Epidermal melanocyte (primary cell): ENCODE results near the gene SCAF4.
A peak's percentile ranks its signal among the peaks of the same experiment; 100 is the strongest.
"Not testable (repeated sequence)": the region's sequence is repeated elsewhere in the genome, so short reads cannot be mapped to it uniquely, and the experiment has no call there.

ENCODE experiments used
- DNase-seq: peaks from one replicate; pipeline ENCODE4 v3.0.0; 2011; ENCODE audit warnings: low spot score; ENCODE audit not compliant: insufficient read length

Gene SCAF4

DNA sequence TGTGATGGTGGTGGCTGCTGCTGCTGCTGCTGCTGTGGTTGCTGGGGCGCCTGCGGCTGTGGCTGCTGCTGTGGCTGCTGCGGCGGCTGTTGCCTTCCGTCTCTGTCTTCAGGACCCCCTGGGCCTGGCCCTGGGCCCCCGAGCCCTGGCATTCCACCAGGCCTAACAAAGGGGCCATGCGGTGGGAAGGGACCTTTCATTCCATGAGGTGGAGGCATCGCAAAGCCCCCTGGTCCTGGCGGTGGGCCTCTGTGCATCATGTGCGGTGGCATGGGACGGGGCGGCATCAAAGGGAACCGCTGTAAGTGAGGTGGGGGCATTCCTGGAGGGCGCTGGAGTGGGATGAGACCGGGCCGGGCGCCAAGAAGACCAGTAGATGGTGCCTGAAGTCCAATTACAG lies 60.0 kb downstream of the SCAF4 start:
- DNase-seq = no peak

DNA sequence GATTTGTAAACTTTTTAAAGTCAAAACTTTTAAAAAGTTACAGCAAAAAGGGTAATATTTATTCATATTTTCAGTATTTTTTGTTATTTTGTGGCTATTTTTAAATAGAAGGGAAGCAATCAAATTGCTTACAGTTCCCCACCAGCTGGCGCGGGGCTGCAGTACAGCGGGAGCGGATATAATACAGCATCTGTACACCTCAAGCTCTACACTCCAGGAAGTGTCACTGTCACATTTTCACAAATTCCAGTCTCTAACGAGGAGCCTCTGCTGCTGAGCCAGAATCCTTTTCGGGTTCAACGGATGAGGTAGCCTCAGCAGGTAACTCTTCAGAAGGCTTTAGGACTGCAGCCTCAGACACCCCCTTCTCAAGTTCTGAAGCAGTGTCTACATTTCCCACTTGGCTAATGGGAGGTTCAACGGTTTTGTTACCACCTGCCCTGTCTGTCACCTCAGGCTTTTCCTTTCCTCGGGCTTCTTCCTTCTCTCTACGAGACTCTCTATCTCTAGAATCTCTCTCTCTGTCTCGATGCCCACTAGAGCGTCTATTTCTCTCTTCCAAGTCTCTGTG lies 60.7 kb downstream of the SCAF4 start:
- no peak for DNase-seq

DNA sequence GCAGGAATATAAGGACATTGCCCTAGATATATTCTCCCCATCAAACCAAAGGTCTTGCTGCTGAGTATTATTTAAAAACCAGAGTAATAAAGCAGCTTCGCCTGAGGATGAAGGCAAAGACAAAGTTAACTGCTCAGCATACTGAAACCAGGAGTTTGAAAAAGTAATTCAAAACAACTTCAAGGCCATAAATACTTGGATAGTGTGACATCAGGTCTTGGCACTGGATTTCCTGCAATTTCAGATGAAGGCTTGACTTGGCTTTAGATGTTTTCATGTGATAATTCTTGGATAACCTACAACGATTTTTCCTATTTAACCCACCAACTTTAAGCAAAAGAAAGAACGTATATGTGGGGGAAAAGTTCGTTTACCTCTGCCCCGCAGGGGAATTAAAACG lies 61.8 kb downstream of the SCAF4 start:
- no peak for DNase-seq

DNA sequence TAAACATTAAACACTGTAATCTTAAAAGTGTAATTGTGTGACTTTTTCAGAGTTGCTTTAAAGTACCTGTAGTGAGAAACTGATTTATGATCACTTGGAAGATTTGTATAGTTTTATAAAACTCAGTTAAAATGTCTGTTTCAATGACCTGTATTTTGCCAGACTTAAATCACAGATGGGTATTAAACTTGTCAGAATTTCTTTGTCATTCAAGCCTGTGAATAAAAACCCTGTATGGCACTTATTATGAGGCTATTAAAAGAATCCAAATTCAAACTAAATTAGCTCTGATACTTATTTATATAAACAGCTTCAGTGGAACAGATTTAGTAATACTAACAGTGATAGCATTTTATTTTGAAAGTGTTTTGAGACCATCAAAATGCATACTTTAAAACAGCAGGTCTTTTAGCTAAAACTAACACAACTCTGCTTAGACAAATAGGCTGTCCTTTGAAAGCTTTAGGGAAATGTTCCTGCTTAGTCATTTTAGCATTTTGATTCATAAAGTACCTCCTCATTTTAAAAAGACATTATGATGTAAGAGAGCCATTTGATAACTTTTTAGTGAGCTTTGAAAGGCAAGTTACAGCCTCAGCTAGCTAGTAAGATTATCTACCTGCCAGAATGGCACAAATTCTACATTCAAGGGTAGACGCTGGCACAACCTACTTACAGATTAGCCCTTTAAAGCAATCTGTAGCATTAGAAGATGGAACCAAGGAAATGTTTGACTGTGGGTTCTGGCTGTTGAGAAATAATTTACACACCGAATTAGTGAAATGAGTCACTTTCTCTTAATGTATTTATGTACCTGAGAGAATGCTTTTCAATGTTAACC lies 63.0 kb downstream of the SCAF4 start:
- DNase-seq = no peak

DNA sequence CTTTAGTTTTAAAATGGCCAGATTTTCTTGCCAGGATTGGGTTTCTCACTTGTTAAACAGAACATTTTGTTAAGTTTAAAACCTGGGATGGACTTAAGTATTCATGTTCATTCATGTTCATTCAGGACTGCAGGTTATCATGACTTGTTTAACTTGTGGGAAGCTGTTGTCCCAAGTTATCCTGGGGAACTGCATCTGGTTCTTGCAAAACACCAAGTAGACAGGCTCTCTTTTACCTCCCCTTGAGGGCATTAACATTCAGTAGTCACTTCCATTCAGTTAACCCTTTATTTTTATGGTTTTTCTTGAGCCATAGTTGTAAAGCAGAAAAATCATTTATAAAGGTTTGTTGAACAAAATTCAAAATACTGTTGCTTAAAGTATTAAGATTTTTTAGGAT lies 64.3 kb downstream of the SCAF4 start:
- no peak for DNase-seq

DNA sequence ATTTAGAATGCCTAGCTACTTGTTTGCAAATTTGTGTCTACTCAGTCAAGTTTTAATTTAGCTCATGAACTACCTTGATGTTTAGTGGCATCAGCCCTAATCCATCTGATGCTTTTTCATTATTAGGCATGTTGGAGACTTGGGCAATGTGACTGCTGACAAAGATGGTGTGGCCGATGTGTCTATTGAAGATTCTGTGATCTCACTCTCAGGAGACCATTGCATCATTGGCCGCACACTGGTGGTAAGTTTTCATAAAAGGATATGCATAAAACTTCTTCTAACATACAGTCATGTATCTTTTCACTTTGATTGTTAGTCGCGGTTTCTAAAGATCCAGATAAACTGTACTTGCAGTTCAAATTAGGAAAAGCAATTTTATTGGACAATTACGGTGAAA lies 64.8 kb downstream of the SCAF4 start:
- DNase-seq = no peak

DNA sequence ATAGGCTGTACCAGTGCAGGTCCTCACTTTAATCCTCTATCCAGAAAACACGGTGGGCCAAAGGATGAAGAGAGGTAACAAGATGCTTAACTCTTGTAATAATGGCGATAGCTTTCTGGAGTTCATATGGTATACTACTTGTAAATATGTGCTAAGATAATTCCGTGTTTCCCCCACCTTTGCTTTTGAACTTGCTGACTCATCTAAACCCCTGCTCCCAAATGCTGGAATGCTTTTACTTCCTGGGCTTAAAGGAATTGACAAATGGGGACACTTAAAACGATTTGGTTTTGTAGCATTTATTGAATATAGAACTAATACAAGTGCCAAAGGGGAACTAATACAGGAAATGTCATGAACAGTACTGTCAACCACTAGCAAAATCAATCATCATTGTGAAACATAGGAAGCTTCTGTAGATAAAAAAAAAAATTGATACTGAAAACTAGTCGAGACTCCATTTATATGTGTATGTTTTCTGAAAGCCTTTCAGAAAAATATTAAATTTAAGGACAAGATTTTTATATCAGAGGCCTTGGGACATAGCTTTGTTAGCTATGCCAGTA lies 65.4 kb downstream of the SCAF4 start:
- DNase-seq = no peak

DNA sequence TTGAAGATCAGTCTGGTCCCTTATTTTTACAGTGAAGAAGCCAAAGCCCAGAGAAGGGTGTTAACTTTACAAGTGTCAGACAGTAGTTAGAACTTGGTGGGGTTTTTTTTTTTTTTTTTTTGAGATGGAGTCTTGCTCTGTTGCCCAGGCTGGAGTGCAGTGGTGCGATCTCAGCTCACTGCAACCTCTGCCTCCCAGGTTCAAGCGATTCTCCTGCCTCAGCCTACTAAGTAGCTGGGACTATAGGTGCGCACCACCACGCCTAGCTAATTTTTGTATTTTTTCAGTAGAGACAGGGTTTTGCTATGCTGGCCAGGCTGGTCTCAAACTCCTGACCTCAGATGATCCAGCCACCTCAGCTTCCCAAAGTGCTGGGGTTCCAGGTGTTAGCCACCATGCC lies 66.0 kb downstream of the SCAF4 start:
- not testable (repeated sequence) for DNase-seq

DNA sequence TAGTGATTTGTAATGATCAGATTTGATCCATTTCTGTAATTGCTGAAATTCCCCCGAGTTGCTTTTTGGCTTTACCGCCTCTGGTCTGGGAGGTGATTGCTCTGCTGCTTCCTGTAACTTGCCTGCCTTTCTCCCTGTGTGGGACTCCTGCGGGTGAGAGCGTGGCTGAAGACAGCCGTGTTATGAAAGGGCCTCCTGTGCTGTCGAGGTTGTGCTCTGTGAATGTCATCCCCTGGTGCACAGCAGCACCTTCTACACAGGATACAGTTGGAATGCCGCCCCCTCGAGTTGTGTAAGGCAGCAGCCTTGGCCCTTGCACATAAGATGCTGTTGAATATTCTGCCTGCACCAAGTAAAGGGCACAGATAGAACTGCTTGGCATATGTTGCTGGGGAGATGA lies 66.5 kb downstream of the SCAF4 start:
- DNase-seq = no peak

DNA sequence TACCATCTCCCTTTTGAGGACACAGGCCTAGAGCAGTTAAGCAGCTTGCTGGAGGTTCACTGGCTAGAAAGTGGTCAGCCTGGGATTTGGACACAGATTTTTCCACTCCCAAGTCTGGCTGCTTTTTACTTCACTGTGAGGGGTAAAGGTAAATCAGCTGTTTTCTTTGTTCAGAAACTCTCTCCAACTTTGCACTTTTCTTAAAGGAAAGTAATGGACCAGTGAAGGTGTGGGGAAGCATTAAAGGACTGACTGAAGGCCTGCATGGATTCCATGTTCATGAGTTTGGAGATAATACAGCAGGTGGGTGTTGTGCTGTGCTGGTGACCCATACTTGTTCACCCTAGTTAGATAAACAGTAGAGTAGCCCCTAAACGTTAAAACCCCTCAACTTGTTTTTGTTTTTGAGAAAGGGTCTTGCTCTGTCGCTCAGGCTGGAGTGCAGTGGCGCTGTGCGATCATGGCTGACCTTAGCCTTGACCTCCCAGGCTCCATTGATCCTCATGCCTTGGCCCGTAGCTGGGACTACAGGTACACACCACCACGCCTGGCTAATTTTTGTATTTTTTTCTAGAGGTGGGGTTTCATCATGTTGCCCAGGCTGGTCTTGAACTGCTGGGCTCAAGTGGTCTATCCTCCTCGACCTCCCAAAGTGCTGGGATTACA lies 68.2 kb downstream of the SCAF4 start:
- no peak for DNase-seq

DNA sequence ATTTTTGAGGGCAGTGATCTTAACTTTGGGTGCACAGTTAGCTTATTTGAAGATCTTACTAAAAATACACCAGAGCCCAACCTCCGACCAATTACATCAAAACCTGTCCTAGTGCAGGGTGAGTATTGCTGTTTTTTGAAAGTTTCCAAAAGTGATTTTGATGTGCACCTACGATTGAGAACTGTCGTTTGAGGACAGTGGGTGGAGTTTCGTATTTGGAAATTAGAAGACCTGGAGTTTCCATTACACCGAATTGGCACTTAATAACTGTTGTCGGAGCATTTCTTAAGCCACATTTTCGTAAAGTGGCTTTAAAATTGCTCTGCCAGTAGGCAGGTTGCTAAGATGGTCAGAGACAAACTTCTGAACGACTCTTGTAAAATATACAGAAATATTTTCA lies 71.3 kb downstream of the SCAF4 start:
- no peak for DNase-seq

DNA sequence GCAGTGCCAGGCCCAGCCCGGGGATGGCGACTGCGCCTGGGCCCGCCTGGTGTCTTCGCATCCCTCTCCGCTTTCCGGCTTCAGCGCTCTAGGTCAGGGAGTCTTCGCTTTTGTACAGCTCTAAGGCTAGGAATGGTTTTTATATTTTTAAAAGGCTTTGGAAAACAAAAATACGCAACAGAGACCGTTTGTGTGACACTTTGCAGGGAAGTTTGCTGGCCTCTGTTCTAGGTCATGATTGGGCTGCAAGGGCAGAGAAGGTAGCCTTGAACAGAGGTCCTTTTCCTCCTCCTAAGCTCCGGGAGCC lies 71.7 kb downstream of the SCAF4 start:
- DNase-seq = no peak

DNA sequence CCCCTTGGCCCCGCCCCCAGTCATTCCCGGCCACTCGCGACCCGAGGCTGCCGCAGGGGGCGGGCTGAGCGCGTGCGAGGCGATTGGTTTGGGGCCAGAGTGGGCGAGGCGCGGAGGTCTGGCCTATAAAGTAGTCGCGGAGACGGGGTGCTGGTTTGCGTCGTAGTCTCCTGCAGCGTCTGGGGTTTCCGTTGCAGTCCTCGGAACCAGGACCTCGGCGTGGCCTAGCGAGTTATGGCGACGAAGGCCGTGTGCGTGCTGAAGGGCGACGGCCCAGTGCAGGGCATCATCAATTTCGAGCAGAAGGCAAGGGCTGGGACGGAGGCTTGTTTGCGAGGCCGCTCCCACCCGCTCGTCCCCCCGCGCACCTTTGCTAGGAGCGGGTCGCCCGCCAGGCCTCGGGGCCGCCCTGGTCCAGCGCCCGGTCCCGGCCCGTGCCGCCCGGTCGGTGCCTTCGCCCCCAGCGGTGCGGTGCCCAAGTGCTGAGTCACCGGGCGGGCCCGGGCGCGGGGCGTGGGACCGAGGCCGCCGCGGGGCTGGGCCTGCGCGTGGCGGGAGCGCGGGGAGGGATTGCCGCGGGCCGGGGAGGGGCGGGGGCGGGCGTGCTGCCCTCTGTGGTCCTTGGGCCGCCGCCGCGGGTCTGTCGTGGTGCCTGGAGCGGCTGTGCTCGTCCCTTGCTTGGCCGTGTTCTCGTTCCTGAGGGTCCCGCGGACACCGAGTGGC lies 72.2 kb downstream of the SCAF4 start, which contains the start of gene SOD1:
SOD1 (plus strand) TSS at position 158 of the 723 bp plus-strand sequence; CDS start at position 235, 77 bp downstream.
- peak; percentile 95 for DNase-seq

DNA sequence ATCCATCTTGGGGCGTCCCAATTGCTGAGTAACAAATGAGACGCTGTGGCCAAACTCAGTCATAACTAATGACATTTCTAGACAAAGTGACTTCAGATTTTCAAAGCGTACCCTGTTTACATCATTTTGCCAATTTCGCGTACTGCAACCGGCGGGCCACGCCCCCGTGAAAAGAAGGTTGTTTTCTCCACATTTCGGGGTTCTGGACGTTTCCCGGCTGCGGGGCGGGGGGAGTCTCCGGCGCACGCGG lies 72.7 kb downstream of the SCAF4 start:
- no peak for DNase-seq

DNA sequence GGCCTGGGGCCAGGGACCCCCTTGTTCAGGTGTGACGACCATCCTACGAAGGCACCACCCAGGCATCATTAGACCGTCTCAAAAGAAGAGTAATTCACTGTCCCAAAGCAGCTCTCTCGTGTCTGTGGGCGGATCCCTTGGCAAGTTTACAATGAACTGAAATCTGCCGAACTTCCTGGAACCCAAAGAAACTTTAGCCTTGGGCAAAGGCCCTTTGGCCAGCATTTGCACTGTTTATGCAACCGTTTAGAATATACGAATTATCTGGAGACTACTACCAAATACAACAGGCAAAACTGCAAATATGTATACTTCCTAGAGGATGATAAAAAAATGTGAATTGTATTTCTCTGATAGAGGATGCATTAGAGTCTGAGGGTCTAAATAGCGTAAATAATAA lies 73.9 kb downstream of the SCAF4 start:
- DNase-seq = no peak

DNA sequence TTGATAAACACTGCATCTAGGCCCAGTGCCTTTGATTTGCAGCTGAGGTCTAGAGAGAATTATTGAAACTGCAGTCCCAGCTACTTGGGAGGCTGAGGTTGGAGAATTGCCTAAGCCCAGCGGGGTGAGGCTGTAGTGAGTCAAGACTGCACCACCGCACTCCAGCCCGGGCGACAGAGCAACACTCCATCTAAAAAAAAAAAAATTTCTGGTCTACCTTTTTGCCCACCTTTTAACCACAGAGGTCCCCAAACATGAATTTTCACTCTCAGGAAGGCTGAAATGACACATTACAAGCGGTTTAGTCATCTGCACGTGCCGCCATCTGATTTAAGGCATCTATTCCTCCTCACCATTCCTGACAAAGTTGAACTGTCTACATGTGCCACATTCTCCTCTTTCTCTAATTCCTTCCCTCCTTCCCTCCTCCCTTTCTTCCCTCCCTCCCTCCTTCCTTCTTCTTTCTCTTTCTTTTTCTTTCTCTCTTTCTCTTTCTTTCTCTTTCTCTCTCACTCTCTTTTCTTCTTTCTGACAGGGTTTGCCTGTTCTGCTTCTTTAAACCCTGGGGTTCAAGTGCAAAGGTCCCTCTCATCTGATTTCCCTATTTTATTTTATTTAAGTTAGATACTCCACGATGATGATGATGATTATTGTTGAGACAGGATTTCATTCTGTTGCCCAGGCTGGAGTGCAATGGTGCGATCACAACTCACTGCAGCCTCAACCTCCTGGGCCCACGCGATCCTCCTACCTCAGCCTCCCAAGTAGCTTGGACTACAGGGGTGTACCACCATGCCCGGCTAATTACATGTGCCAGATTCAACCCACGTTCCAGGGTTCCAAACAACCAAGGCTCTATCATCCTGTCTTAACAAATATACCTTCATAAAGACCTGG lies 75.5 kb downstream of the SCAF4 start:
- DNase-seq = no peak

DNA sequence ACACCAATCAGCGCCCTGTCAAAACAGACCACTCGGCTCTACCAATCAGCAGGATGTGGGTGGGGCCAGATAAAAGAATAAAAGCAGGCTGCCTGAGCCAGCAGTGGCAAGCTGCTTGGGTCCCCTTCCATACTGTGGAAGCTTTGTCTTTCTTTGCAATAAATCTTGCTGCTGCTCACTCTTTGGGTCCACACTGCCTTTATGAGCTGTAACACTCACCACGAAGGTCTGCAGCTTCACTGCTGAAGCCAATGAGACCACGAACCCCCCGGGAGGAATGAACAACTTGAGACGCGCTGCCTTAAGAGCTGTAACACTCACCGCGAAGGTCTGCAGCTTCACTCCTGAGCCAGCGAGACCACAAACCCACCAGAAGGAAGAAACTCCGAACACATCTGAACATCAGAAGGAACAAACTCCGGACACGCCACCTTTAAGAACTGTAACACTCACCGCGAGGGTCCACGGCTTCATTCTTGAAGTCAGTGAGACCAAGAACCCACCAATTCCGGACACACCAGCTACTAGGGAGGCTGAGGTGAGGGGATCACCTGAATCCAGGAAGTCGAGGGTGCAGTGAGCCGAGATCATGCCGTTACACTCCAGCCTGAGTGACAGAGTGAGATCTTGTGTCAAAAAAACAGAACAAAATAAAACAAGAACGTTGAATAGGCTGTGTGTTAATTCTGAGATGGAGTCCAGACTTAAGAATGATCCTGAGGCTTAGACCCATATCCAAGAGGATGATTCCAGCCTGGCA lies 76.9 kb downstream of the SCAF4 start:
- DNase-seq = not testable (repeated sequence)

DNA sequence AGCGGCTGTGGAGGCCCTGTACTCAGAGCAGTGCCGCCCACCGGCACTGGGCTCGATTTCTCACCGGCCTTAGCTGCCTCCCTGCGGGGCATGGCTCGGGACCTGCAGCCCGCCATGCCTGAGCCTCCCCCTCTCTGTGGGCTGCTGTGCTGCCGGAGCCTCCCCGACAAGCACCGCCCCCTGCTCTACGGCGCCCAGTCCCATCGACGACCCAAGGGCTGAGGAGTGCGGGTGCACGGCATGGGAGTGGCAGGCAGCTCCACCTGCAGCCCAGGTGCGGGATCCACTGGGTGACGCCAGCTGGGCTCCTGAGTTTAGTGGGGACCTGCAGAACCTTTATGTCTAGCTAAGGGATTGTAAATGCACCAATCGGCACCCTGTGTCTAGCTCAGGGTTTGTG lies 77.6 kb downstream of the SCAF4 start:
- no peak for DNase-seq

DNA sequence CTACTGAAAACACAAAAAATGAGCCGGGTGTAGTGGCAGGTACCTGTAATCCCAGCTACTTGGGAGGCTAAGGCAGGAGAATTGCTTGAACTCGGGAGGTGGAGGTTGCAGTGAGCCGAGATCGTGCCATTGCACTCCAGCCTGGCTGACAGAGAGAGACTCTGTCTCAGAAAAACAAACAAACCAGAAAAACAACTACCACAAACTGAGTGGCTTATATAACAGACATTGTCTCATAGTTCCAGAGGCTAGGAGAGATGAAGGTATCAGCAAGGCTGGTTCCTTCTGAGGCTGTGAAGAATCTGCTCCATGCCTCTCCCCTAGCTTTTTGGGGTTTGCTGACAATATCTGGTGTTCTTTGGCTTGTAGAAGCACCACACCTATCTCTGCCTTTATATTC lies 80.4 kb downstream of the SCAF4 start:
- not testable (repeated sequence) for DNase-seq

DNA sequence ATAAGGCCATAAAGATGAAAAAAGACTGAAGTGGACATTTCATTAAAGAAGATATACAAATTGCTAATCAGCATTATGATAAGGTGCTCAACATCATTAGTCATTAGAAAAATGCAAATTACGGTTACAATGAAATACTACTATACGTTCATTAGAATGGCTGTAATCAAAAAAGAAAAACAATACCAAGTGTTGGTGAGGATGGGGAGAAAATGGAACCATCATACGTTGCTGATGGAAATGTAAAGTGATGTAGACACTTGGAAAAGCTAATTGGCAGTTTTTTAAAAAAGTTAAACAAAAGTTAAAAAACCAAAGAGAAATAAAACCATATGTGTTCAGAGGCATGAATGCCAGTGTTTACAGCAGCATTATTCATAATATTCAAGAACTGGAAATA lies 81.0 kb downstream of the SCAF4 start:
- no peak for DNase-seq
